Endothelial cell of umbilical vein (primary cell): ENCODE data around the gene C19orf85. TPM values are rescaled to one million over a fixed set of nuclear protein-coding genes. Genes with fewer than 3 reads are reported as not detected.

Source experiments
- BruUV-seq: library from RNA; stranded (reverse); fragments of 400-500 nt; replicated peaks from 2 replicates; lab custom pipeline; 2021; lab: Mats Ljungman, UMichigan
- CTCF ChIA-PET: fragments of 300-600, 350-600 bp; sonication (Branson Sonifier 250); formaldehyde crosslinking; loops from one replicate; lab custom pipeline; 2021; ENCODE audit warnings: antibody characterized with exemption, inconsistent platforms; lab: Charles Lee
- POLR2A ChIA-PET: fragments of 300-600, 350-600 bp; sonication (Branson Sonifier 250); formaldehyde crosslinking; loops from one replicate; lab custom pipeline; 2021; ENCODE audit warnings: antibody characterized with exemption, inconsistent platforms; lab: Charles Lee
- DNase-seq: peaks from one replicate; pipeline ENCODE4 v3.0.0-alpha.2; 2011; ENCODE audit warnings: low read depth, low spot score
- FAIRE-seq: peaks from 2 replicates; lab custom pipeline; 2011; peaks lifted over from hg19 to GRCh38; lab: Jason Lieb, UNC
- H2AFZ ChIP-seq: 2 replicates; pipeline ENCODE4 v1.6.0; 2012; ENCODE audit warnings: low read depth, low read length, control low read depth, inconsistent platforms
- H3K27ac ChIP-seq: 2 replicates; pipeline ENCODE4 v1.5.1; 2011; ENCODE audit warnings: low read depth, mild to moderate bottlenecking, control low read depth, low read length, moderate library complexity; ENCODE audit not compliant: insufficient read depth
- H3K27me3 ChIP-seq, 2 experiments: 2 replicates each; pipeline versions ENCODE4 v1.6.0 to v1.6.1; 2011; ENCODE audit warnings: low read length in 2 of 2, mixed read lengths in 1 of 2; ENCODE audit not compliant: control insufficient read depth in 2 of 2, insufficient read depth in 2 of 2
- H3K36me3 ChIP-seq, 2 experiments: 2 replicates in 1 of 2; 3 replicates in 1 of 2; pipeline ENCODE4 v1.5.1; 2011; ENCODE audit warnings: low read length in 2 of 2, mild to moderate bottlenecking in 1 of 2, moderate library complexity in 1 of 2; ENCODE audit not compliant: control insufficient read depth in 2 of 2, insufficient read depth in 2 of 2; ENCODE audit errors: extremely low read depth in 1 of 2
- H3K4me1 ChIP-seq: 3 replicates; pipeline ENCODE4 v1.5.1; 2011; ENCODE audit warnings: mild to moderate bottlenecking, low read length; ENCODE audit not compliant: control insufficient read depth, insufficient read depth; ENCODE audit errors: extremely low read depth
- H3K4me2 ChIP-seq: 2 replicates; pipeline ENCODE4 v1.6.1; 2011; ENCODE audit warnings: low read length, control low read depth, mixed read lengths; ENCODE audit not compliant: insufficient read depth
- H3K4me3 ChIP-seq, 3 experiments: fragments of 200-600 bp in 1 of 3; sonication (generic), shearing (Covaris generic) in 1 of 3; replicated peaks in 1 of 3; 2 replicates each; pipeline ENCODE4 v1.5.1; 2011 to 2016; ENCODE audit warnings: control low read depth in 3 of 3, low read length in 3 of 3, mild to moderate bottlenecking in 2 of 3, inconsistent platforms in 1 of 3, low read depth in 1 of 3, moderate library complexity in 1 of 3; ENCODE audit not compliant: insufficient read depth in 1 of 3
- H3K79me2 ChIP-seq: 2 replicates; pipeline ENCODE4 v1.6.0; 2012; ENCODE audit warnings: low read length, inconsistent platforms; ENCODE audit not compliant: control insufficient read depth, insufficient read depth
- H3K9ac ChIP-seq: replicated peaks from 2 replicates; pipeline ENCODE3; 2011; ENCODE audit warnings: low read length, control low read depth; ENCODE audit not compliant: insufficient read depth; ENCODE audit errors: extremely low read depth
- H3K9me1 ChIP-seq: replicated peaks from 3 replicates; pipeline ENCODE4 v1.6.0; 2011; ENCODE audit warnings: mild to moderate bottlenecking, low read length; ENCODE audit not compliant: control insufficient read depth, insufficient read depth; ENCODE audit errors: extremely low read depth
- H3K9me3 ChIP-seq: replicated peaks from 2 replicates; pipeline ENCODE4 v1.5.1; 2012; ENCODE audit warnings: low read length, inconsistent platforms; ENCODE audit not compliant: control insufficient read depth, insufficient read depth
- H4K20me1 ChIP-seq: replicated peaks from 2 replicates; pipeline ENCODE3; 2011; ENCODE audit warnings: mild to moderate bottlenecking, low read length; ENCODE audit not compliant: control insufficient read depth, insufficient read depth; ENCODE audit errors: extremely low read depth
- EZH2 ChIP-seq: IDR thresholded peaks from 2 replicates; pipeline ENCODE4 v1.6.1; 2012; ENCODE audit warnings: borderline replicate concordance, low read depth, mild to moderate bottlenecking, moderate library complexity, low read length, inconsistent platforms; ENCODE audit not compliant: severe bottlenecking
- FOS ChIP-seq: IDR thresholded peaks from 2 replicates; pipeline ENCODE4 v1.6.1; 2011; ENCODE audit warnings: mild to moderate bottlenecking, low read length, moderate library complexity, borderline replicate concordance; ENCODE audit not compliant: insufficient read depth
- GATA2 ChIP-seq: IDR thresholded peaks from 2 replicates; pipeline ENCODE4 v1.7.0; 2011; ENCODE audit warnings: low read depth, mild to moderate bottlenecking, moderate library complexity, mixed read lengths, low read length; ENCODE audit not compliant: insufficient read length, insufficient read depth
- JUN ChIP-seq: IDR thresholded peaks from 2 replicates; pipeline ENCODE4 v1.6.1; 2011; ENCODE audit warnings: borderline replicate concordance, low read depth; ENCODE audit not compliant: insufficient read length, insufficient read depth
- MAX ChIP-seq: IDR thresholded peaks from 2 replicates; pipeline ENCODE4 v1.6.1; 2011; ENCODE audit not compliant: insufficient read depth, insufficient read length
- MYC ChIP-seq: IDR thresholded peaks from one replicate; pipeline ENCODE4 v1.6.1; 2011; ENCODE audit warnings: mild to moderate bottlenecking, low read depth, low read length
- POLR2A ChIP-seq: IDR thresholded peaks from 2 replicates; pipeline ENCODE4 v1.6.1; 2012; ENCODE audit warnings: low read depth, mild to moderate bottlenecking, control low read depth, low read length
- POLR2AphosphoS5 ChIP-seq: IDR thresholded peaks from 2 replicates; pipeline ENCODE4 v1.6.1; 2012; ENCODE audit warnings: low read depth, mild to moderate bottlenecking, control low read depth, low read length, moderate library complexity; ENCODE audit not compliant: insufficient read depth
- dilution Hi-C: fragments of 300-500 bp; cut with MboI; formaldehyde crosslinking; loops from one replicate; pipeline ENCODE4 v1.15.0; 2019; ENCODE audit warnings: low sequenced_read_pairs; ENCODE audit not compliant: extremely low pct_ligation_motif_present
- intact Hi-C: fragments of 100-400 bp; cut with micrococcal nuclease; formaldehyde crosslinking; loops from one replicate; pipeline ENCODE4 v1.10.0; 2022
- polyA plus RNA-seq, 4 experiments: library from polyadenylated mRNA; depleted of rRNA in 3 of 4; stranded (reverse) in 3 of 4; unstranded in 1 of 4; fragments of >200 nt; gene quantifications; 2 replicates each; pipeline versions ENCODE4 v1.2.1 to v1.2.3, GENCODE V29; 2011 to 2012; ENCODE audit warnings: missing spikeins in 1 of 4
- total RNA-seq: library from RNA; stranded (reverse); gene quantifications from 2 replicates; pipeline ENCODE4 v1.2.3, GENCODE V29; 2021
- TF ChIP-seq, protein P1 (sequence below), 2 donors: IDR thresholded peaks; 1 replicate in 1 of 2; 2 replicates in 1 of 2; pipeline ENCODE4 v1.5.1; 2011; ENCODE audit warnings: low read length in 2 of 2, mild to moderate bottlenecking in 2 of 2, moderate library complexity in 2 of 2, control low read depth in 1 of 2, inconsistent platforms in 1 of 2, low read depth in 1 of 2; ENCODE audit not compliant: insufficient read depth in 1 of 2; ENCODE audit errors: extremely low read depth in 1 of 2

The C19orf85 gene
- total and polyA plus RNA-seq, 2 donors (not counting 3 experiments of a cell fraction or from before 2014, with no cell fraction given): not detected

- ChIA-PET CTCF (interaction anchor here (0.6 to 1.4 kb wide), 2 partner anchors 15 to 16 kb away, joined by 4 to 5 read pairs; no protein-coding TSS in a partner anchor), POLR2A (no interaction called here)
- dilution Hi-C loops: no loop called here
- H3K79me2 ChIP-seq: peaks cover 19% of the 10 kb centered on the region
- no peak overlapping the region for H3K4me2 ChIP-seq
- no peak for TF ChIP-seq EZH2
- TF ChIP-seq MYC: no peak
- no peak for TF ChIP-seq POLR2AphosphoS5
- no peak for TF ChIP-seq GATA2
- TF ChIP-seq, protein P1, sequence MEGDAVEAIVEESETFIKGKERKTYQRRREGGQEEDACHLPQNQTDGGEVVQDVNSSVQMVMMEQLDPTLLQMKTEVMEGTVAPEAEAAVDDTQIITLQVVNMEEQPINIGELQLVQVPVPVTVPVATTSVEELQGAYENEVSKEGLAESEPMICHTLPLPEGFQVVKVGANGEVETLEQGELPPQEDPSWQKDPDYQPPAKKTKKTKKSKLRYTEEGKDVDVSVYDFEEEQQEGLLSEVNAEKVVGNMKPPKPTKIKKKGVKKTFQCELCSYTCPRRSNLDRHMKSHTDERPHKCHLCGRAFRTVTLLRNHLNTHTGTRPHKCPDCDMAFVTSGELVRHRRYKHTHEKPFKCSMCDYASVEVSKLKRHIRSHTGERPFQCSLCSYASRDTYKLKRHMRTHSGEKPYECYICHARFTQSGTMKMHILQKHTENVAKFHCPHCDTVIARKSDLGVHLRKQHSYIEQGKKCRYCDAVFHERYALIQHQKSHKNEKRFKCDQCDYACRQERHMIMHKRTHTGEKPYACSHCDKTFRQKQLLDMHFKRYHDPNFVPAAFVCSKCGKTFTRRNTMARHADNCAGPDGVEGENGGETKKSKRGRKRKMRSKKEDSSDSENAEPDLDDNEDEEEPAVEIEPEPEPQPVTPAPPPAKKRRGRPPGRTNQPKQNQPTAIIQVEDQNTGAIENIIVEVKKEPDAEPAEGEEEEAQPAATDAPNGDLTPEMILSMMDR (IDR thresholded peaks at IDR 0.05; ENCODE audit: extremely low read depth in 1 of 2, insufficient read depth in 1 of 2, low read depth in 1 of 2, low read length in 2 of 2): no peak
- no peak for TF ChIP-seq MAX
- TF ChIP-seq FOS: no peak
- no peak for TF ChIP-seq JUN
- TF ChIP-seq POLR2A: no peak
- FAIRE-seq (no peak), DNase-seq (no peak)
- H3K27ac ChIP-seq: no peak overlapping the region
- H3K9me1 ChIP-seq: no peaks in the 10 kb centered on the region
- no TSS peak for BruUV-seq
- no peaks in the 10 kb centered on the region for H3K9me3 ChIP-seq
- no peaks in the 10 kb centered on the region for H4K20me1 ChIP-seq
- no peak overlapping the region for H2AFZ ChIP-seq
- no peaks in the 10 kb centered on the region for H3K27me3 ChIP-seq
- intact Hi-C loops: no loop called here
- peaks cover 0 to 3% of the 10 kb centered on the region in 2 experiments for H3K36me3 ChIP-seq
- H3K4me1 ChIP-seq: peaks cover 23% of the 10 kb centered on the region
- H3K9ac ChIP-seq: no peak overlapping the region
- H3K4me3 ChIP-seq: no peak overlapping the region
Observed at GRCh38 chr19:55481794-55482155, 17.2 kb upstream of the C19orf85 start.
